HG02884 (cell line): ENCODE data around the gene STYXL2.

Source experiments
- ATAC-seq: cut with Tn5 transposase; IDR thresholded peaks from one replicate; pipeline ENCODE4 v1.9.1; 2021; ENCODE audit warnings: mild to moderate bottlenecking, moderate library complexity; ENCODE audit not compliant: unreplicated experiment

The STYXL2 gene

GRCh38 chr1:167132301-167133010, 38.6 kb downstream of the STYXL2 start:
- ATAC-seq: no peak

- no peak for ATAC-seq
Observed at GRCh38 chr1:167135281-167135840, 41.5 kb downstream of the STYXL2 start.

- ATAC-seq: no peak
Observed at GRCh38 chr1:167136191-167136614, 42.3 kb downstream of the STYXL2 start.

DNA sequence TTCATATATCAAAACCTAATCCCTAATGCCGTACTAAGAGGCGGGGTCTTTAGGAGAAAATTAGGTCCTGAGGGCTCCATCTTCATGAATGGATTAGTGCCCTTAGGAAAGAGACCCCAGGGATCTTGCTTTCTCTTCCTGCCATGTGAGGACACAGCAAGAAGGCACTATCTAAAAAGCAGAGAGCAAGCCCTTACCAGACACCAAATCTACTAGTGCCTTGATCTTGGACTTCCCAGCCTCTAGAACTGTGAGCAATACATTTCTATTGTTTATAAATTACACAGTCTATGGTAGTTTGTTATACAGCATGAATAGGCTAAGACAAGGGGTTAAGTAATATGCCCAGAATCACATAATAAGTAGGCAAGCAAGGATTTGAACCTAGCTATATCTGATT, 42.9 kb downstream of the STYXL2 start:
- no peak for ATAC-seq

GRCh38 chr1:167137332-167137781, 43.5 kb downstream of the STYXL2 start:
- no peak for ATAC-seq

DNA sequence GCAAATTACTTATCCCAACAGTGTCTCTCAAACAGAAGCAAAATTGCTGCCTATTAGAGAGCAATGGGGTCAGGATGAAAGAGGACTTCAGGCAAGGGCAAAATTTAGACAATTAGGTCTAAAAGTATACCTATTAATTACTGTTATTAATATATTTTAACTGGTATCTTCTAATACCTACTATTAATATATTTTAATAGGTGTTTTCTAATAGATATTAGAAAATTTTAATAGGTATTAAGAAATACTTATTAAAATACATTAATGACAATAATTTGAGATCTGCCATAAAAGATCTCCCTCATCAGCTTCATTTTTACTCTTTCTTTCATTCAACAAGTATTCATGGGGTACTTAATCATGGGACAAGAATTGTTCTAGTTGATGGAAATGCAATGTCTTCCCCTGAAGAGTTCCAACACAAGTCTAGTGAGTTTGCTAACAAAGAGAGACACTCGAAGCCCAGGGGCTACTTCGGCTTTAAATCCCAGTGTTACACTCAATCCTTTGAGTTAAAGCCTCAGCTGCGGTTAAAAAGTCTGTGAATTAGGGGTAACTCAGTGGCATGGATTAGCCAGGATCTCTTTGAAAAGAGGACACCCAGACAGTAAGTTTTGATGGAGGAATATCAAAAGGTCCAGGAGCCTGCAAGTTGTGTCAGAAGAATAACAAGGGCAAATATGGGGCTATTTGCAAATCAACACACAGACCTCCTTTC, 44.1 kb downstream of the STYXL2 start:
- ATAC-seq: no peak

- ATAC-seq: no peak
Observed at GRCh38 chr1:167138703-167139102, 44.8 kb downstream of the STYXL2 start.

GRCh38 chr1:167141963-167142362, 48.1 kb downstream of the STYXL2 start:
- ATAC-seq: no peak
